ENCODE measurements around the gene TEX35.

- TF ChIP-seq CTCF (IDR thresholded peaks at IDR 0.05; ENCODE audit: low read length) (no peak), EZH2 (optimal IDR thresholded peaks at IDR 0.05; ENCODE audit: low read depth, low read length) (no peak), EZH2phosphoT487 (IDR thresholded peaks at IDR 0.05; ENCODE audit: low read length) (no peak)
Observed at GRCh38 chr1:178487070-178487615, 25.8 kb upstream of the TEX35 start.
